ENCODE results near the gene ERC2.

The ERC2 gene

DNA sequence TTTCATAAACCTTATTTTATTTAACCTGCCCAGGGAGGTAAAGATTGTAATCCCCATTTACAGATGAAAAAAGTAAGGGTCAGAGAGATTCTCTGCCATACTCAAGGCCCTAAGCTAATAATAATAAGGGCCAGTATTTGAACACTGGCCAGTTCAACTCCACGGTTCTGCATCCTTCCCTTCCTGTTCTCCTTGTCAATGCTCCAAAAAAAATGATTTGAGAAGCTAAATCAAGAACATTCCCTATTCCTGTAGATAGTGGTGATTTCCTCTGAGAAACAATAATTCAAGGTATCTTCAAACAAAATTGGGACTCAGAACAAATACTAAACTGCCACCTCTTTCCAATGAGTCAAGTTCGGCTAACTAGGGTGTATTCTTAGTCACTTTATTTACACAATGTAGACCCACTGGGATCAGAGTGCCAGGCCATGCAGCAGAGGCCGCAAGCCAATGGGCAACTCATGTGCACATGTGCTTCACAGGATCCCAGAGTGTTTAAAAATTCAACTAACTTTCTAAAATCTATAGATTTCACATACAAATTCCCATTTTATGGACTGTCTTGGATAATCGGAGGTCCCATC lies 521.6 kb downstream of the ERC2 start:
- H3K4me3 ChIP-seq (ENCODE audit: low read depth, low read length): no peak overlapping the region
- TF ChIP-seq, protein P1, sequence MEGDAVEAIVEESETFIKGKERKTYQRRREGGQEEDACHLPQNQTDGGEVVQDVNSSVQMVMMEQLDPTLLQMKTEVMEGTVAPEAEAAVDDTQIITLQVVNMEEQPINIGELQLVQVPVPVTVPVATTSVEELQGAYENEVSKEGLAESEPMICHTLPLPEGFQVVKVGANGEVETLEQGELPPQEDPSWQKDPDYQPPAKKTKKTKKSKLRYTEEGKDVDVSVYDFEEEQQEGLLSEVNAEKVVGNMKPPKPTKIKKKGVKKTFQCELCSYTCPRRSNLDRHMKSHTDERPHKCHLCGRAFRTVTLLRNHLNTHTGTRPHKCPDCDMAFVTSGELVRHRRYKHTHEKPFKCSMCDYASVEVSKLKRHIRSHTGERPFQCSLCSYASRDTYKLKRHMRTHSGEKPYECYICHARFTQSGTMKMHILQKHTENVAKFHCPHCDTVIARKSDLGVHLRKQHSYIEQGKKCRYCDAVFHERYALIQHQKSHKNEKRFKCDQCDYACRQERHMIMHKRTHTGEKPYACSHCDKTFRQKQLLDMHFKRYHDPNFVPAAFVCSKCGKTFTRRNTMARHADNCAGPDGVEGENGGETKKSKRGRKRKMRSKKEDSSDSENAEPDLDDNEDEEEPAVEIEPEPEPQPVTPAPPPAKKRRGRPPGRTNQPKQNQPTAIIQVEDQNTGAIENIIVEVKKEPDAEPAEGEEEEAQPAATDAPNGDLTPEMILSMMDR (IDR thresholded peaks at IDR 0.05; ENCODE audit: low read depth, low read length): no peak

DNA sequence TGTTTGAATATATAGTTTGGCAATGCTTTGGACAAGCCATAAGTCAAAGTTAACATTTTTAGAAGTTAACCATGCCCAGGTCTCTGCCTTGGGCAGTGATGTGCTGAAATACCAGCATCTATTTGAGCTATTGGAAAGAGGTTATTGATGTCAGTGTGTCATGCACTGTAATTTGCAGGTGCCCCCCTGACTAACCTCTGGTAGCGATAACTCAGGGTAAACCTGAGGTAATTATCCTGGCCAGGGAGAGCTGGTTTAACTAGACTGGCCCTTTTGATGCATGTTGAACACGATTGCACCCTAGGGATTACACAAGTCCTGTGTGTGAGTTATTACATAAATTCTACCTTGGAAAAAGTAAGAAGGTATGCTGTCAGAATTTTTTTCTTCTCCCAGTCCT lies 525.4 kb downstream of the ERC2 start:
- TF ChIP-seq, protein P1 (IDR thresholded peaks at IDR 0.05; ENCODE audit: low read depth, low read length): no peak
- no peak overlapping the region for H3K4me3 ChIP-seq (ENCODE audit: low read depth, low read length)

DNA sequence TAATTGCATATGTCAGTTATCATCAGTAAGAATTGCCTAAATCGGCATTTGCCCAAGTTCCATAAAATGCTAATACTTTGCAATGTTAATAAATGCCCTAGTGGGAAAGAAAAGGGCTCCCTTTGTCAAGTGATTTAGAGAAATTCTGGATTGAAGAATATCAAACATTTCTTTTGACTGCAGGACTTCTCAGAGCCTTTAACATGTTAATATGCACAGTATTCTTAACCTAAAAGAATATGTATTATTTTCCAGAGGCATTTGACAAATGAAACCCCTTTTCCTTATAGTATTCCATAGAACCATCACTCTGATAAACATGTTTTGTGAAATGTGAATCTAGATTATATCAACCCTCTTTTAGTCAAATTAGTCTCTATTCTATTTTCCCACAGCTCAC lies 529.0 kb downstream of the ERC2 start:
- TF ChIP-seq, protein P1 (IDR thresholded peaks at IDR 0.05; ENCODE audit: low read depth, low read length): no peak
- H3K4me3 ChIP-seq (ENCODE audit: low read depth, low read length): no peak overlapping the region

DNA sequence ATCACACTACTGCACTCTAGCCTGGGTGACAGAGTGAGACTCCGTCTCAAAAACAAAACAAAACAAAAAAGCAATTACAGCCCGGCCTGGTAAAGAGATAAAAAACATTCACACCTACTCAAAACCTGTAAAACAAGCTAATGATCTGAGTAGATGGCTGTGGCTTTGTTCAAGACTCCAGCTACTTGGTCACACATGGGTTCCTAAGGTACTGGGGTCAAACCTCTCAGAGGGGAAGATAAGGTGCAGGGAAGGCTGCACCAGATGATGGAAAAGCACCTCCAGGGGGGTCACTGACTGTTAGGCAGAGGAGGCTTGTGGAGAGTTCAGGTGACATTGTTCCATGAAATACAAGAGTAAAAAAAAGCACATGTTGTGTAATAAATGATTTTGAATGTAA lies 531.0 kb downstream of the ERC2 start:
- TF ChIP-seq, protein P1 (IDR thresholded peaks at IDR 0.05; ENCODE audit: low read depth, low read length): no peak
- H3K4me3 ChIP-seq (ENCODE audit: low read depth, low read length): no peak overlapping the region

DNA sequence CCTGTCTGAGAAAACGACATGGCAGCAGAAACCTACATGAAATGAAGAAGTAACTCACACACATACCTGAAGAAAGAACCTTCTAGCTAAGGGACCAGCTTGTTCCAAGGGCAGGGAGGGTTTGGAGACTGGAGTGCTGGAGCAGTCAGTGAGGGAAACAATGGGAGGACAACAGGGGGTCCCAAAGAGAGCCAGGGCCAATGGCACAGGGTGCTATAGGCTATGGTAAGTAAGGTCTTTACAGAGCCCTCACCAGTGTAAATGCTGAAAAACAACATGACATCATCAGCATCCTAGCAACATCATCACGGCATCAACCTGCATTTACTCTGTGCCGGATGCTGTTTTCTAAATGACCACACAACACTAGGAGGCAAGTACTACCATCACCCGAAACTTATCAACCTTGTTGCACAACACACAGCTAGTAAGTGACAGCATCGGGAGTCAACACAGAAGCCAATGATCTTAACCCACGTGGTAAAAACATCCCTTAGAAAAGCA lies 531.7 kb downstream of the ERC2 start:
- TF ChIP-seq, protein P1 (IDR thresholded peaks at IDR 0.05; ENCODE audit: low read depth, low read length): no peak
- H3K4me3 ChIP-seq (ENCODE audit: low read depth, low read length): no peak overlapping the region

DNA sequence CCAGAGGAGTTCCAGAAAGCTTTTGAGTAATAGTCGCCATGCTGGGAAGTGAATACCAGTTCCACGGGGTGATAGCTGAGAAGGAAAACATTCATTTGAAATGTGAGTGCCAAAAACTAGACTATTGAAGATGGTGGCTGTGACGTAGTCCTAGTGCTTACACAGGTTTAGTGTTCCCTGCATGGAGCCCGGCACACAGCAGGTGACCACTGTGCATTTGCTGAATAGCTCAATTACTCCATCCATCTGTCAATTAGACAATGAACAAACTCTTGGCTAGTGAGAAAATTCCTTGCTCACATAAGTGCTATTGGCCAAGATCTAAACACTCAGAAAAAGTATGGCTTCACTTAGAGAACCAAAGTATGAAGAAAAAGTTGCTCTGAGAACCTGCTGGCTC lies 533.0 kb downstream of the ERC2 start:
- no peak overlapping the region for H3K4me3 ChIP-seq (ENCODE audit: low read depth, low read length)
- TF ChIP-seq, protein P1 (IDR thresholded peaks at IDR 0.05; ENCODE audit: low read depth, low read length): no peak

DNA sequence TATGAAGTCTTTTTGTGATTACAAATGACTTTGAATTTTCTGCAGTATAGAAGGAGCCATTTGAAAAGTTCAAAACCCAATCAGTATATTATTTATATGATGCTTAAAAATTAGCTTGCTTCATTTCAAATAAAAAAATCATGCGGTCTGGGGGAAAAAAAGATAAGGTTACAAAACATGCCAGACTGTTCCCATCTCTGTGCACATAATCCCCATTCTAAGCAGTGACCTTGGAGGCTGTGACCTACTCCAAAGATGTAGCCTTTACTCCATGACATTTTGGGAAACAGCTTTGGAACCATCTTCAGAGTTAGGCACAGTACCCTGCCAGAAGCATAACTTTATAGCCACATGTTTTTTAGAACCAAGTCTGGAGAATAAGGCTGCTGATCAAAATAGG lies 533.5 kb downstream of the ERC2 start:
- TF ChIP-seq, protein P1 (IDR thresholded peaks at IDR 0.05; ENCODE audit: low read depth, low read length): no peak
- no peak overlapping the region for H3K4me3 ChIP-seq (ENCODE audit: low read depth, low read length)

All from WI38 (cell line).